Measurements from ENCODE around the gene MCFD2.

Gene MCFD2

GRCh38 chr2:46915281-46915810 lies at the start of gene MCFD2:
TSS of gene MCFD2 (minus strand) at chr2:46915806. CDS start at chr2:46909171, 6,635 bp downstream.
- peak in 1 of 2 experiments; percentile 10 for DNase-seq

- no peak for DNase-seq
These were observed 49.4 kb upstream of the MCFD2 start for GRCh38 chr2:46964835-46965560.

- DNase-seq: no peak
These were observed 48.5 kb upstream of the MCFD2 start for GRCh38 chr2:46963941-46964673.

GRCh38 chr2:46963210-46963609 lies 47.6 kb upstream of the MCFD2 start:
- no peak for DNase-seq

- no peak for DNase-seq
These were observed 47.1 kb upstream of the MCFD2 start for GRCh38 chr2:46962751-46963150.

DNA sequence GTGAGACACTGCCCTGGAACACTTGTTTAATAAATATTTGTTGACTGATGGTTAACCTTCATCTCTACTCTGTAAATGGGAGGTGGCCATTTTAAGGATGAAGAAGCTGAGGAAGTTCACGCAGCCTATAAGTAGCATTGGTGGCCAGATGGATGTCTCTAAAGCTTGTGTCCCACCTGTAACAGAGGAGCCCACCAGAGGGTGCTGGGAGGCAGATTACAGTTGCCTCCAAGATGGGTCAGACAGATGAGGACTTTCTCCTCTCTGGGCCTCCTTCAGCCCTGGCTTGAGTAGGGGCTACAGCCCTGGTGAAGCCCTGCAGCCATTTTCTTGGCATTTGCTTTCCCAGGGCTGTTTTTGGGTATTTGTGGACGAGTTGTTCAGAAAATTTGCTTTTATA lies 45.0 kb upstream of the MCFD2 start:
- no peak for DNase-seq

DNA sequence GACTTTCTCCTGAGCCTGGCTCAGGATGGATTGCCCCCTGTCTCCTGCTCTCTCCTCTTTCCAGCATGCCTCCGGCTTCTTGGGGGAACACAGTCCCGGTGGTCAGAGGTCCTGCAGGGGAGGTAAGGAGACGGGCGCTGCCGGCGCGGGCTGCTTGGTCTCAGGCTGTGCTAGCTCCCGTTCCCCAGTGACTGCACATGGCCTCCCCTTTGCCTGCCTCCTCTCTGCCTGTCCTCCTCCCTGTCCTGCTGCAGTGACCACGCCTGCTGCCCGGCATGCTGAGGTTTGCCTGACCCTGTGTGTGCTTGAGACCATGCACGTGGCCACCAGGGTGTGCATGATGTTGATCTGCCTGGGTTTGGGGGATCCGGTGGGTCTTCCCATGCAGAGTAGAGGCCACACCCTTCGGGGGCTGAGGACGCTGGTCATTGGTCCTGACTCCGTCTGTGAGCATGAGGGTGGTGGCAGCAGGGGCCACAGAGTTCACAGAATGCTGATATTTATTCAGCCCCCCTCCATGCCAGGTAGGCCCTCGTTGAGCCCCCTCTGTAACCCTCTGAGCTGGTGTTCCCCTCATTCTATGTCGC lies 42.9 kb upstream of the MCFD2 start:
- no peak for DNase-seq

DNA sequence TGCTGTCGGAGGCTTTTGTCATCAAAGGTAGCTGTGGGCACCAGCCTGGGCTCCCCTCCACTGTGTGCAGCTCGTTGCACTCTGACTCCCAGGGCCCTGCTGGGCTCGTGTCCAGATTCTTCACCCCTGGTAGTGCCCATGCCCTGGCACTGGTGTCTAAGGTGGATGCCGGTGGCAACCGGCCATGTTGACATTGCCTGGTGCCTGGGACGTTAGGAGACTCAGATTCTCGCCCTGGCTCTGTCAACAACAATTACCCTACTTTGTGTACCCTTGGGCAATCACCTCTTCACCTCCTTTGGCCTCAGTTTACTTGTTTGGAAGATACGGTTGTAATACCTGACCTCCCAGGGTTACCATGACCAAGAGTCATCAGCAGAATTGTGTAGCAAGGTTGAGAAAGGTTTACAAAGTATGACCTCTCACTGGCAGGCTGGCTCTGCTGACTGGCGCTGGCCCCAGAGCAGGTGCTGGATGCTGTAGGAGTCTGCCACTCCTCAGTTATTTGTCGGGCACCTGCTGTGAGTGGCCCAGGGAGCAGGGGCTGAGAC lies 41.5 kb upstream of the MCFD2 start:
- DNase-seq: no peak

DNA sequence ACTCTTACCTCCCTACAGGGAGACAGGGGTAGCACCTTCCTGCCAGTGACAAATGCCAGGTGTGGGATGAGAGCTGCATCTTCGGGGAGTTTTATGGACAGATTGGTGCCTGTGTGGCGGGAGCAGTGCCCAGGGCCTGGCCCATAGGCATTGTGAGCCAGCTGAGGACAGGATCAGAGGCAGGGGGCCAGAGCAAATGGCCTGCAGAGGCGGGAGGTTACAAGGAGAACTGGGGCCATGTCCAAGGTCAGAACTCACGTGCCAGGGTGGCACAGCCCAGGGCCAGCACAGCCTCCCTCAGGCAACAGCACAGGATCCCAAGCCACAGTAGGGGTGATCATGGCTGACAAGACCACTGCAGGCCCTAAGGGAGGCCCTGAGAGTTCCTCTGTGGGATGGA lies 40.2 kb upstream of the MCFD2 start:
- no peak for DNase-seq

DNA sequence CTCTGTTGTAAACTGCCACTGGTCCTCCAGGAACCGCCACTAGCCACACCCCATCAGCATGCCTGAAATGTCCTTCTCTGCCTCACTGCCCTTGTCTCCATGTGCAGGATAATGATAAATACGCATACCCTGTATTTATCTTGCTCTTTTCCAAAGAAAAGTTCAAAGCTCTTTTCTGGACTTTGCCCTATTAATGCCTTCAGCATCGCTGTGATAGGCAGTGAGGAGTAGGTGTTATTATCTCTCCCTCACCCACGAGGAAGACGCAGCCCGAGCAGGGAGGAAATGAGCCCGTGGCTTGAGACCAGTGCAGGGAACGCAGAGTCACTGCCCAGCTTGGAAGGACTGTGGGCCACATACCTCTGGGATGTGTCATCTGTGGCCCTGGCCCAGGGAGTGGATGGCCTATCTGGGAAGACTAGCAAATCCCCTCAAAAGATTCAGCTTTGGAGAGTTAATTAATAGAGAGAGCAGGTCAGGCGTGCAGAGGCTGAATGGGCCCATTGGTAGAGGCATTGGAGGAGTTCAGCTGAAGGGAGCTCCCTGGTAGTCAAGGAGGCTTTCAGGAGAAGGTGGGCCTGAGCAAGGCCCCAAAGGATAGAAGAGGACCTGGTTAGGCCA lies 39.5 kb upstream of the MCFD2 start:
- no peak for DNase-seq

GRCh38 chr2:46952171-46952570 lies 36.6 kb upstream of the MCFD2 start:
- DNase-seq: no peak

GRCh38 chr2:46951290-46952064 lies 35.9 kb upstream of the MCFD2 start:
- no peak for DNase-seq

GRCh38 chr2:46950314-46950713 lies 34.7 kb upstream of the MCFD2 start:
- no peak for DNase-seq

DNA sequence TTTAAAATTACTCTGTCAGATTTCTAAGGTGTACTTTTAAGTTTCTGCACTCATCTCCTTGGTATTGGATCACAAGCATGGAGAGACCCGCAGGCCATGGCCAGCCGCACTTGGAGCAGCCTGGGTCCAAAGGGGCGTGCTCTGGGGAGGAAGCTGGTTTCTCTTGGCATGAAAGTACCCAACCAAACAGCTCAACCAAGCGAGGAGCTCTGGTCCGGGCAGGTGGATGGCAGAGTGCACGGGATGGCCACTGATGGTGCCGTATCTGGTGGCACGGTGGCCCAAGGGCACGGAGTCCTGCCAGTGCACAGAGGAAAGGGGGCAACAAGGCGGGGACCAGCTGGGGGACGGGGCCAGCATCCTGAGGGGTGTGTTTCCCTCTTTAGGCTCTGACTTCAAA lies 32.2 kb upstream of the MCFD2 start:
- no peak for DNase-seq

DNA sequence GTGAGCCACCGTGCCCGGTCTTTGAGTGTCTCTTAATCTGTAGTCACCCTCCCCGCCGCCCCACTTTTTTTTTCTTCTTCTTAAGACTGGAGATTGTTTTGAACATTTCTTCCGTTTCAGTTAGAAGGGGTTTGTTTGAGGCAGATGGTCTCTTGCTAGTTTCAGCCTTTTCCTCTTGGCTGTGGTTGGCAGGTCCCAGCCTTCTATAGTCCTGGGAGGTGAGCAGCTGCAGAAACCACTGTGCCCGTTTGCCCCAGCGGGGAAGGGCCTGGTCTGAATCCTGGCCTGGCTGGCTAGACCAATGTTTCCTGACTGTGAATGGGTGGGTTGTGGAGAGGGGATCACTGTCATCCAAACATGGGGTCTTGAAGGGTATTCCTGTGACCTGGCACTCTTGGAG lies 30.1 kb upstream of the MCFD2 start:
- DNase-seq: no peak

- peak; percentile 46 to 61 for DNase-seq
These were observed 28.5 kb upstream of the MCFD2 start for GRCh38 chr2:46943881-46944798.

- DNase-seq: no peak
These were observed 27.5 kb upstream of the MCFD2 start for GRCh38 chr2:46942891-46943626.

GRCh38 chr2:46942143-46942526 lies 26.5 kb upstream of the MCFD2 start:
- DNase-seq: peak; percentile 60 to 62

DNA sequence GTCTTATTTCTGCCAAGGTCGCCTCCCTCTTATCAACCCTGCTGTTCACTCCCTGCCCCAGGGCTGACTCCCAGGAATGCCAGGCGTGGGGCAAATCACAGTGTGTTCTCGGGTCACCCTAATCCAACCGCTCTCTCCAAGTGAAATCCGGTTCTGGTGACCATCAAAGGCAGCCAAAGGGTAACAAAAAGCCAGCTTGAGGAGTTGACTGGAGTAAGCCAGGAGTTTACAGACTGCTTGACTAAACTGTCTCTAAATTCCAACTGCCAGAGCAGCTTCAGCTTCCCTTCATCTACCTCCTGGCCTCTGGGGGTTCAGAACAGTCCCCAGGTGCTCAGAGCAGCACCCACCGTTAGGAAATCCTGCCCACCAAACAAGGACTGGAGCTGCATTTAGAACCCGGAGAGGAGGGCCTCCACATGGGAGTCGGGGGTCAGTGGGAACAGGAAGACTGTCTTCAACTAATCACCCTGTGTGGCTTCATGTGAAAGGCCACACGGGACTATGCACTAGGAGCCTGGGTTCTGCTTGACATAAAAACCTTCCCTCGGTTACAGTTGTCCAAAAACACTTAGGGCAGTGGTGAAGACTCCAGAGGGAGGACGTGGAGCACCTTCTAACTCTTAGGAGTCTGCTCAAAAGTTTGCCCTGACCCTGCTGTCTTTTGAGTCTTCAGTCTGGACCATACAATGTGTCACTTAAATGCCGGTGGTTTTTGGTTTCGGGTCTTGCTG lies 24.2 kb upstream of the MCFD2 start:
- DNase-seq: no peak

DNA sequence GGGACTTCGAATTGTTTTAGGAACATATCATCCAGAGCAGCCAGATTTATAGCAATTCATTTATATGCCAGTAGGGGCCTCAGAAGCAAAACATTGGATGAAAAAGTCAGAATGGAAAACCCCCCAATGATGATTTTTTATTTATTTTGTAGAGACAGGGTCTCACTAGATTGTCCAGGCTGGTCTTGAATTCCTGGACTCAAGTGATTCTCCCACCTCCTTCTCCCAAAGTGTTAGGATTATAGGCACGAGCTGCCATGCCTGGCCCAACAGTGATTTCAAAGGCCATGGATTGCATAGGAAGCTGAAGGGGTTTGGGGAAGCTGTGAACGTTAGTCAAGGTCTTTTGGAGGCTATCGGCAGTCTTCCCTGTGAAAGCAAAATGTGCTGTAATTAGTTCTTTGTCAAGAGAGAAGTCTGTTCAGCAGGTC lies 21.9 kb upstream of the MCFD2 start:
- DNase-seq: no peak

Data from stimulated activated CD4-positive, alpha-beta T cell treated with anti-CD3 and anti-CD28 coated beads, Interleukin-4, amount 100 ng/mL, for 4 hours (primary cell).